GM19397 (cell line): Measurements from ENCODE around the gene TMEM229B.
A peak's percentile ranks its signal among the peaks of the same experiment; 100 is the strongest.

Experiments
- ATAC-seq: cut with Tn5 transposase; IDR thresholded peaks from one replicate; pipeline ENCODE4 v1.9.1; 2021; ENCODE audit warnings: mild to moderate bottlenecking, moderate library complexity; ENCODE audit not compliant: unreplicated experiment

The TMEM229B gene

DNA sequence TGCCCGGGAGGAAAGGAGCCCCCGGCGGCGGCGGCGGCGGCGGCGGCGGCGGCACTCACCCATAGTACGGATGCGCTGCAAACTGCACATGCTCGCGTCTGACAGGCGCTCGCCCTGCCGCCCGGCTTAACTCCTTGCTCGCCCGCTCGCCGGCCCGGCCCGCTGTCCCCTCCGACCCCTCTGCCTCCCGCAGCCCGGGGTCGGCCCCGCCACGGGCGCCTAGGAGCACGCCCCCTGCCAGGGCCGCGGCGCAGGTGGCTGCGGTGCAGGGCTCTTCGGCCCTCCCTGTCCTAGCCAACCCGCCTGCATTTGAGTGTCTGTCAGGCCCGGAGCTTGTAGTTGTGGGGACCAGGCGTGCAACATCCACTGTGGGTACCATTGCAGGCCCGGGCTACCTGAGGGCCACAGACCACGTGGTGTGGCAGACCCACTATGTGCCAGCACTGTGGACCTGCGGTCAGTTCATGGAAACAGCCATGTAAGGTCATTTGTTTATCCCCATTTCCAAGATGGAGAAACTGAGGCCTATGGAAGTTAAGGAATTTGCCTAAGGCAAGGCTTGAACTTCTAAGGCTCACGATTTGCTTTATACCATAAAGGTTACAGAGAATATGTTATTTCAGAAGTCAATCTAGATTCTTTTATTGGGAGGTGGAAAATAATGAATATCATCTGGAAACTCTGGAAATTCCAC is 27.0 kb upstream of the TMEM229B start:
- ATAC-seq: peak; percentile 41

GRCh38 chr14:67514650-67515385 is 26.3 kb upstream of the TMEM229B start:
- ATAC-seq: peak; percentile 43

DNA sequence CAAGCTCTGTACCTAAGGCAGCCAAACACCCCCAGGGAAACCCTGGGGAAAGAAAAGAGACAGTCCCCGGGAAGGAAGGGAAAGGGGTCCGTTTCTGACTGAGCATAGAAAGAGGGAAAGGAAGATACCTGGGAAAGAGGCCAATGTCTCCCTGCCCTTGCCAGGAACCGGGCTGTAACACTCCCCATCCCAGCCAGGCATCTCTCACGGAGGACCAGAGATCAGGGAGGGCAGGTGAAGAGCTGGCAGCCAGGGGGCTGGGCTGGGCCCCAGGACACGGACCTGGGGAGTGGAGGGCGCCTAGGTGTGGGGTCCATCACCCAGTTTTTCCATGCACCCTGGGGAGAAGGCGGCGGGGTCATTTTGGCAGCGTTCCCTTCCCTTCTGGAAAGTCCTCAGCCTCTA is 25.7 kb upstream of the TMEM229B start:
- no peak for ATAC-seq

DNA sequence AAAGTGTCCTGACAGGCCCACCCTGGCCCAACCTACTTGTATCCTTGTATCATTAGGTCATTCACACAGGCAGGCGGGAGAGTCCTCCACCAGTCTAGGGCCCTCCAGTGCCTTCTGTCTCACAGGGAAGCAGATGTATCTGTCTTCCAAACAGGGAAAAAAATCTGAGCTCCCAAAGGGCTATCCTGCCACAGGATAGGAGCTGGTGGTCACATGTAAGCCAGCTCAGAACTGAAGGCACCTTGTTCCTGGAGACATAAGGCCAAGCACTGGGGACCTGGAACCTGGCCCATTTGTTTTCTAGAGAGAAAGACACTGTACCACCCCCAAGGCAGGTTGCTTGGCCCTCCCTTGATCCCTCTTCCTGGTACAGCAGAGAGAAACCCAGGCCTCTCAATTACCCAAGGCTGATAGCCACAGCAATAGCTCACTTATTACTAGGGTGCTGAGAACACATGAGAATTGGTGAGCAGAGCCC is 25.1 kb upstream of the TMEM229B start:
- no peak for ATAC-seq

- ATAC-seq: no peak
Observed at GRCh38 chr14:67512463-67513310, 24.2 kb upstream of the TMEM229B start.

DNA sequence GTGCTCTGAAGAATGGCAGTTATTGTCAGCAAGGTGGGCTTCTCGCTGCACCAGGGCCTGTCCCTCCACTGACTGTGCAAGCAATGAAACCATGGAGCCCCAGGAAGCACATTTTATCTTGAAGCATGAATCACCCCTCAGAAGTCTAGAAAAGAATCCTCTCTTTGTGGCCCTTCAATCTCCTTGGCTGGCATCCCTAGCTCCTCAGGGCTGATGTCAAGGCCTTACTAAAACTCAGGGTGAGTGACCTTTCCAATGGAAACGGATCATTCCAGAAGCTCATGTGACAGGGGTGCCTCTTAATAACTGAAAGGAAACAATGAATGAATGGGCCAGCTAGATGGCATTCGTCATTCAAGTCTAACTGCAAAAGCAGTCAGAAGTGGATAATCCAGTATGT is 22.3 kb upstream of the TMEM229B start:
- no peak for ATAC-seq

DNA sequence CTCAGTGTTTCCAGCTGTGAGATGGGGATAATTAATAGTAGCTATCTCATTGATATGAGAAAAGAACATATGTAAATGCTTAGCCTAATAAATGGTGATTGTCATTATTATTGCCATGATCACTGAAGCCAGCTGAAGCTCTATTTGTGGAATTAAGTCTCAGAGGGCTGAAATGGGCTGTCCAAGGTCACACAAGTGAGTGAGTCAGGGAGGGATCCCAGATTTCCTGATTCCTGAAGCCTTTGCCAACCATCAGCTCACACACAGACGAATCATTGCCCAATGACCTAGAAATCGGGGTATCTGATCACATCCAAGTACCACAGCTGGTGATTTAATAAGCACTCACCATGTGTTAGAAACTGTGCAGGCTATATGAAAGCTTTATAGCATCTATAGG is 21.6 kb upstream of the TMEM229B start:
- no peak for ATAC-seq

- no peak for ATAC-seq
Observed at GRCh38 chr14:67508956-67509355, 20.4 kb upstream of the TMEM229B start.

DNA sequence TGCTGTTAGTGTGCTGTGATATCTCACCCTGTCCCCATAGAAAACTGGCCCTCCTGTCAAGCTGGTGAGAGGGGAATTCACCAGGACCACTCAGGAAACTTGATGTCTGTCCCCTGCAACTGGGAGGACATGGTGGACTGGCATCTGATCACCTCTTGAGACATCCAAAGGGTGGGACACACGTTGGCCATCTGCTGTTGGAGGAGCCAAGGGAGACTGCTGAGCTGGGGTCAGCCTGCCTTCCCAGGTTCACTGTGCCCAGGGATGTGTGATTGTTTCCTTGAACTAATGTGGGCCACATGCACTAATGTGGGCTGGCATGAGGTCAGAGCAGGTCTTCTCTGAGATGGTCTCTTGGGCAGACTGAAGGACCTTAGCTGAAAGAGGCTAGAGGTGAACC is 16.7 kb upstream of the TMEM229B start:
- no peak for ATAC-seq

- ATAC-seq: no peak
Observed at GRCh38 chr14:67503331-67503730, 14.8 kb upstream of the TMEM229B start.

GRCh38 chr14:67502867-67503266 is 14.3 kb upstream of the TMEM229B start:
- no peak for ATAC-seq

GRCh38 chr14:67501670-67502069 is 13.1 kb upstream of the TMEM229B start:
- no peak for ATAC-seq

DNA sequence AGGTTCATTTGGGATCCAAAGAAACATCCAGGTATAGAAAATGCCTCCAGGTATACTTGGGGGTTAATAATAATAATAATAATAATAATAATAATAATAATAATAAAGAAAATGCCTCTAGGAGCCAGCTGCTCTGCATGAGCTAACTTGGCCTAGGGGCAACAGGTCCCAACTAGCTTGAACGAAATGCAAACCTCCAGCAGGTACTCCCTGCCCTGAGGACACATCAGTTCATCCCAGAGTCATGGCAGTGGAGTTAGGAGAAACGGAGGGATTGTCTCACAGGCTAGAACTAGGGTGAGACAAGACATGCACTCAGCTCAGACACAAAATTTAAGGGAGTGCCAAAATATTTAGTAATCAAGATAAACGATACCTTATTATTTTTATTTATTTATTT is 12.5 kb upstream of the TMEM229B start:
- no peak for ATAC-seq

GRCh38 chr14:67497716-67498115 is 9.2 kb upstream of the TMEM229B start:
- ATAC-seq: no peak

DNA sequence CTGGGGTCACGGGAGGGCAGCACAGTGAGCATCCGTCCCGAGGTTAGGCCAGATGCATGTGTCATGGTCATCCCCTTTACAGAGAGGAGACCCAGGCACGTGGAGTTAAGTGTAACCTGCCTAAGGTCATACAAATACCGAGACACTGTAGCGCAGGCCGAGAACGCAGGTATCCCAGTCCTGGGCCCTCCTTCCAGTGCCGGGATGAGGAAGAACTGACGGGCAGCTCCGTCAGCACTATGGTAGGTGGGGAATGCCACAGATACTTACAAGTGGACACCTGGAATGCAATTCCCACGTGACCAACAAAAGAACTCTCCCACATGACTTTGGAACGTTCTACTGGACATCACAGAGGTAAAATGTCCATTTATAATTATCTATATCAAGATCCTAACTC is 8.7 kb upstream of the TMEM229B start:
- no peak for ATAC-seq

DNA sequence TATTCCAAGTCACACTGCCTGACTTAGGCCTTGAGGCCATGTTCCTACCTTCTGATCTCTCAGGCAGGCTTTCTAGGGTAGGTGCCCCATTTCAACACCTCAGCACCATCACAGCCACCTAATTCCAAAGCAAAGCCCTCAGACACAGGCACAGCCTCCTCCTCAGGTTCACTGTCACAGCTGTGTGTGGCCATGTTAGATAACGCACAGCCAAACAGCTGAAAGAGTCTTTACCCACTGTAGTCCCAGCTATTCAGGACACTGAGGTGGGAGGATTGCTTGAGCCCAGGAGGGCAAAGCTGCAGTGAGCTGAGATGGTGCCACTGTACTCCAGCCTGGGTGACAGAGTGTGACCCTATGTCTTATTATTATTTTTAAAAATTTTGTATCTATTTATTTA is 7.3 kb upstream of the TMEM229B start:
- ATAC-seq: no peak

DNA sequence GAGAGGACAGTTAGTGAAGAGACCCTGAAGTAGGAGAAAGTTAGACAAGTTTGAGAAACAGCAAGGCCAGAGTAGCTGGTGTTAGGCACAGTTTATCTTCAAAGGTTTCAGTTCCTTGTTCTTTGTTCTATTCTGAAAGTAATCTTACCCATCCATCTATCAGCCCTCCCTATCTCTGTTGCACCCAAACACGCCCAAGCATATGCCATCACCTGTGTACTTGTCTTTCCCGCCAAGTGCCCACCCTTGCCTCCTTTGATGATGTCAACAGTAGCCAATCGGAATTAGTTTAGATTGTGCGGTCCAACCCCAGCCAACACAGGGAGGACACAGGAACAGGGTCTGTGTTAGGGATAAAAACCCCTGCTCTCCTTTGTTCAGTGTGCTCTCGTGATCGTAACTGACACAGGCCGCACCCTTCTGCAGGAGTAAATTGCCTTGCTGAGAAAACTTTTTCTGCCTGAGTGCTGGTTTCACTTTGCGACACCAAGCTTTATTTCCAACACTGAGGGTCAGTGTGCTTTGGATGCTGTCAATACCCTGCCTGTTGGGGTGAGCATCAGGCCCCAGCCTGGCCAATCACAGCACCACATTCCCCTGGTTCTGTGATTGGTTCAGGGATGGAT is 4.7 kb upstream of the TMEM229B start:
- ATAC-seq: no peak

DNA sequence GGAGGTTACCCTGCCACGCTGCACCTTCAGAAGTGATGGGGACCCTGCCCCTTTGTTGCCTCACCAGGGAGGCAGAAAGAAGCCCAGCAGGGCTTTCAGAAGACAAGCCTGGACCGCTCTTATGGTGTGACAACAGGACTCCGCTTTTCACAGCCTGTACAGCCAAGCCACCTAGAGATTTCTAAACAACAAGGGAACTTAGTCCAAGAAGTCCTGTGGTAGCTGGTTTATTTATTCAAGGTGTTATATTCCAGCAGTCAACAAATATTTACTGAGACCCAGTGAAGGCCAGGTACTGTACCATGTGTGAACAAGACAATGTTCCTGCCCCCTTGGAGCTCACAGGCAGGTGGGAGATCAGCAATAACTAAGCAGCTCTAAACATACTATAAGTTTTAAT is 4.0 kb upstream of the TMEM229B start:
- no peak for ATAC-seq

DNA sequence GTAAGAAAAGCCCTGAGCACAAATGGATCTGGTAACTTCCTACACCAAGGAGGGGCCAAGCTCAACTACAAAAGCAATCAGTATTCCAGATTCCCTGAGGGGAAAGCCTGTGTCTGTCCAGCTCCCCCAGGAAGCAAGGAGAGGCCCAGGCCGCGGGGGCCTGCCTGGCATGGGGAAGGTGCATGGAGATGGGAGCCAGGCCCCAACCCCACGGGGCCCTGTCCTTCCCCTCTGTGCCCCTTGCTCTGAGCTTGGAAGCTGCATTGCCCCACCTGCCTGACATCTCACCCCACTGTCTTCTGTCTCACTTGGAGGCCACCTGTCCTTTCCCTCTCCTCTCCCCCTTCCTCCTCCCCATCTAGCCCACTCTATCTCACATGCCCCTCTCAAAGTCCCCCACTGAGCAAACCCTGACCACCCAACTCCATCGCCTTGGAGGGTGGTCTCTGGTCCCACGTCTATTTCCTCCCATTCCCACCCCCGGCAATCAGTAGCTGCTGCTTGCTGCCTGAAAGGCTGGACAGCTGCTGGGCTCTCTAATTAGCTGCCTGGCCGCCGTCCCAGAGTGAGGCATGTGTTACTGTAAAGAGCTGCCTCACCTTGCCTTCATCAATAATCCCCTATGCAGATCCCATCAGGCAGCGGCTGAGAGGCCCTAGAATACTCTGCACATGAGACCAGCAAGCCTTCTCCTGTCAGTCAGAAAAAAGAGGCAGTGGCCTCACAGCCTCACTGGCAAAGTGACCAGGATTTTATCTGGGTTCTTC is 3.4 kb upstream of the TMEM229B start:
- no peak for ATAC-seq

DNA sequence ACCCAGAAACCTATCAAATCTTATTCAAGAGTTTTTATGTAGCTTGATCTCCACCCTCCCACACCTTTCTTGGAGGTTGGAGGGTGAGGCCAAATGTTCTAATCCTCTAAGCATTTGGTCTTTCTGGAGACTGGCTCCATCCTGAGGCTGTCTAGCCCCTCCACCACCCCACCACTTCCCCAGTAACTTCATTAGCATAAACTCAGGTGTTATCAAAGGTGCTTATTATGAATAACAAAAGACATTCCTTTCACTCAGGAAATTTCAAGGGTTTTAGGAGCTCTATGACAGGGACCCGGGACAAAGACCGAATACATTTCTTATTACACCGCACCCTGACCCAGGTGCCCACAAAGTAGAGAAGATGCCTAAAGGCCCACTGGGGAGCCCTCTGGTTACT is 2.8 kb upstream of the TMEM229B start:
- no peak for ATAC-seq
